ENCODE data around the gene CNTN1.

GRCh38 chr12:40749863-40750262 lies 57.6 kb downstream of the CNTN1 start:
- TF ChIP-seq CTCF (IDR thresholded peaks at IDR 0.05; ENCODE audit: poor library complexity) (no peak), EZH2 (IDR thresholded peaks at IDR 0.05; ENCODE audit: borderline replicate concordance) (no peak), EZH2phosphoT487 (IDR thresholded peaks at IDR 0.05; ENCODE audit: low read depth, severe bottlenecking, unreplicated experiment) (no peak)

Measured in hepatocyte (in vitro differentiated cells).